ENCODE data around the gene TMED5.

Gene TMED5

DNA sequence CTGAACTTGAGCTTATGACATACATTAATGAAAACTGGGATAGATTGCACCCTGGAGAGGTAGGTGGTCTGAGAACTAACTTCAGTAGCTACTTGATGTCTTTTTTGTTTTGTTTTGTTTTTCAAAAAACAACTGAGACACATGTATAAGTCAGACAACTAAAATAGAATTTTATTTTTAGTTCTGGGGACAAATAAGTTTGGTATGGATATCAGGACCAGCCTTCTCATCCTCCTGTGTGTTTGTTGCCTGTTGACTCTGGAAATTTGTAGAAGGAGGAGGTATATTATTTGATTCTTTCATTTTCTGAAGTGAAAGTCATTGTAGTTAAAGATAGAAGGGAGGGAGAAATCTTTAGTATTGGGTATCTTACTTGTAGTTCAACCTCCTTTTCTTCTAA is 59.6 kb downstream of the TMED5 start:
- DNase-seq = no peak

DNA sequence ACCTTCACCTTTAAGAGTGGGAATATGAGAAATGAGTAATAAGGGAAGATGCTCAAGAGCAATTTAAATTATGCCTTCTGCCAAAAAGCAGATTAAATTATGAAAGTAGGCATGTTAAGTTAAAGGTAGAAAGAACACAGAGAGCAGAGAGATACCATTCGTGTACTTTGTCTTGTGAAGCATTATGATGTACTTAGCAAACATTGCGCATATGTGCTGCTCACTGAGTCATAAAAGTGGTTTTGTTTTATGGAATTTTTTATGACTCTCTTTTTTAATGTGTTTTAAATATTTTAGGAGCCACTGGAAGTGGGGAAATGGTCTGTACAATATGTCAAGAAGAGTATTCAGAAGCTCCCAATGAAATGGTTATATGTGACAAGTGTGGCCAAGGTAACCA is 65.8 kb downstream of the TMED5 start:
- no peak for DNase-seq

DNA sequence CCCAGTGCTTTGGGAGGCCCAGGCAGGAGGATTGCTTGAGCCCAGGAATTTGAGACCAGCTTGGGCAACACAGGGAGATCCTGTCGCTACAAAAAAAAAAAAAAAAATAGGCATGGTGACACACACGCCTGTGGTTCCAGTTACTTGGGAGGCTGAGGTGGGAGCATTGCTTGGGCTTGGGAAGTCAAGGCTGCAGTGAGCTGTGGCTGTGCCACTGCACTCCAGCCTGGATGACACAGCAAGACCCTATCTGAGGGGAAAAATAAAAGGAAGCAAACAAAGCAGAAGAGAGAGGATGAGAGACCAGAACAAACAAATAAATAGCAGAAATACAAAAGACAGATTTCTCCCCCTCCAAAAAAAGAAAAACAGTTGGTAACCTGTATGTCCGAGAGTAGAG is 67.1 kb downstream of the TMED5 start:
- DNase-seq = no peak

DNA sequence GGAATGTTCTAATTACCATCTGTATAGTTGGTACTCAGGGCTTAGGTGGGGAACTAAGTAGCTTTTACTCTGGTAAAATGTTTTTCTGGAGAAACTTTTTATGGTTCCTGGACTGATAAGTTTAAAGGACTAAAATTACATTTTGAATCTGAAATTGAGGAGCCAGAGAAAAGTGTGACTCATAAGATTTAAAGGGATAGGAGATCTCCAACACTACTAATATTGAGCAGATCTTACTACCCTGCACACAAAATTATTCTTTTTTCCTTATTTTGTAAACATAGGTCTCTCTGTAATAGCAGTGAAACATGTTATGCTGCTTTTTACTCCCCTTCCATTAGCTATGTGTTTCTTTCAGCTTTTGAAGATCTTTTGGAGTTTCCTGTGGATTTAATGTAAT is 68.7 kb downstream of the TMED5 start:
- no peak for DNase-seq

DNA sequence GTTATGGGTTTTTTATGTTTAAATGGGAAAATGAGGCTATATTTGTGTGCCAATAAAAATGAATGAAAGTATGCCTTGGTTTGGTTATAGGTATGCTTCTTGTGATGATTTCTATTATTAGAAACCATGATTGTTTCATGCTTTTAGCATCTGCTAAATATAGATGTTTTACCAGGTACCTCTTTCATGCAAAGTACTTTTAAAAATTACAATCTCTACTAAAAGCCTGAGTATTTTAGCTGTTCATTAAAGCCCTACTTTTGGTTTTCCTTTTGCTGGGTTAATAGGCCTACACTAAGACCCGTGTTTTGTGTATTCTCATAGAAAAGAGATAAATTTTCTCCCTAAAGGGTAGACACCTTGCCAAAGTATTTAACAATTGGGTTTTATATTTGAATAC is 69.1 kb downstream of the TMED5 start:
- DNase-seq = no peak

DNA sequence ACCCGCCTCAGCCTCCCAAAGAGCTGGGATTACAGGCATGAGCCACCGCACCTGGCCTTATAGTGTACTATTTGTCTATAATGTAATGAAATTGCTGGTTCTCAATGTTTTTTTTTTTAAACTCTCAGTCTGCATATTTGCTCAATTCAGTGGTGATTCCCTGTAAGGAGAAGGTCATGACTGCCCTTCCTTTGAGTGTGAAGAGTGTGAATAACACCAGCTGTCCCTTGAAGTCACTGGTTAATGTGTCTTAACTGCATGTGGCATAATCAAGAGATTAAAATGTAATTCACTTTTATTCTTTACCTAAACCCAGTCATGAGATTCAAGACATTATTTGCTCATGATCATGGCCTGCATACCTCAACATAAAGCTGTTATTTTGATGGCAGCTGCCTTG is 70.6 kb downstream of the TMED5 start:
- no peak for DNase-seq

DNA sequence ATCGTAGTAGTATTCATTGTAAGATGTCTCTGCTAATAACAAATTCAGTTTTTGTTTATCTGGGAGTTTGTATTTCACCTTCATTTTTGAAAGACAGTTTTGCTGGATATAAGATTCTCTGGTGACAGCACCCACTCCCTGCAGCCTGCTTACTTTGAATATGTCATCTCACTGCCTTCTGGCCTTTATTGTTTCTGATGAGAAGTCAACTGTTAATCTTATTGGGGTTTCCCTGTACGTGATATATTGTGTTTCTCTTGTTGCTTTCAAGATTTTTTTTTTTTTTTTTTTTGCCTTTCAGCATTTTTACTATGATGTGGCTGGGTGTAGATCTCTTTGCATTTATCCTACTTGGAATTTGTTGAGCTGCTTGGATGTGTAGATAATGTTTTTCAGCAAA is 71.9 kb downstream of the TMED5 start:
- no peak for DNase-seq

DNA sequence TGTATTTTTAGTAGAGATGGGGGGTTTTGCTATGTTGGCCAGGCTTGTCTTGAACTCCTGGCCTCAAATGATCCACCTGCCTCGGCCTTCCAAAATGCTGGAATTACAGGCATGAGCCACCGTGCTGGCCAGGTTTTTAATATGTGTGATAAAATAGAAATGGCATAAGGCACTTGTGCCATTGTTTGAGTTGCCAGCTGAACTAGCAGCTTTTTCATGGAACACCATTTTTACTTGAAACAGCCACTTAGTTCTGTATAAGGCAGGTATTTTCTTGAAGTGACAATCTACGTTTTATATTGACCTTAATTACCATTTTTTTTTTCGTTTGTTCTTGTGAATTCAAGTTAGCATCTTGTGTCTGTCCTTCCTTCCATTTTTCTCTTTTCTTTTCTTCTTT is 72.8 kb downstream of the TMED5 start:
- no peak for DNase-seq

DNA sequence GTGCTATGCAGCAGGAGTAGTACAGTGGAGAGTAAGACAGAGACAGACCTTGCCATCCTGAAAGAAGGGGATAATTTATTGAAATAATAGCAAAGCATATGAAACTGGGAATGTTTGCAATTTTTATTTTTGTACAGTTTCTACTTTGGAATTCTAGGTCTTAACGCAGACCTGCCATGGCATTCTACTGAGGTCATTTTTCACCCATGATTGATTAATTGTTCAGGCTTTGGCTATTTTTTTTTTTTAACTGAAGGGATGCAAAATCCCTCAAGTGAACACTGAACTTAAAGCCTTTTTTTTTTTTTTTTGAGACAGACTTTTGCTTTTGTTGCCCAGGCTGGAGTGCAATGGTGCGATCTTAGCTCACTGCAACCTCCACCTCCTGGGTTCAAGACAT is 74.0 kb downstream of the TMED5 start:
- DNase-seq = no peak

DNA sequence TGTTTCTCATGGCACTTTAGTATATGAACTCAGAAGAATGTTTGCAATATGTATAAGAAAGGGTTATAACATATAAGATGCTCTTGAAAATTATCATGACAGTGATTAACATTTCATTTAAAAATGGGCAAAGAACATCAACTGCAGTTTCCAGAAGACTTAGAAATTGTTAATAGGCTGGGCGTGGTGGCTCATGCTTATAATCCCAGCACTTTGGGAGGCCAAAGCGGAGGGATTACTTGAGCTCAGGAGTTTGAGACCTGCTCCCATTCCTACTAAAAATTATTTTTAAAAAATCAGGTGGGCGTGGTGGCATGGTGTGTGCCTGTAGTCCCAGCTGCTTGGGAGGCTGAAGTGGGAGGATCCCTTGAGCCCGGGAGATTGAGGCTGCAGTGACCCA is 78.1 kb downstream of the TMED5 start:
- DNase-seq = no peak

All from NCI-H446 treated with DMSO at 0.1 percent for 48 hours (cell line).